ENCODE results near the gene SLC6A19. TPM values are rescaled to one million over a fixed set of nuclear protein-coding genes. Genes with fewer than 3 reads are reported as not detected.

The SLC6A19 gene
- total and polyA plus RNA-seq, 2 donors (not counting 1 experiment from before 2014, with no cell fraction given) = not detected

DNA sequence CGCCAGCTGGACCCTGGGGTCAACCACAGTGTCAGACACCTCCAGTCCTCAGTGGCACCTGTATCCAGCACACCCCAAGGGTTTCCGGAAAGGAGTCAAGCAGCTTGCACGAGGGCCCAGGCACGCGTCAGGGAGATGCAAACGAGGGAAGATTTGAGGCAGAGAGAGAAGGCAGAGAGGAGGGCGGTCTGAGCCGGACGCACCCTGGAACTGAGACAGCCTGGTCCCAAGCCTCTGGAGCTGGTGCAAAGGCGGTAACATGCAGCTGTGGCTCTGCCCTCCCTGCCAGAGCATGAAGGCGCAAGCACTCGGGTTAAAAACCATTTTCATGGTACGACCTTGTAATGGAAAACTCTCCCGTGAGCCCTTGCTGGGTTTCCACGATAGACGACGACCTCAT lies 56.0 kb downstream of the SLC6A19 start:
- H2AFZ ChIP-seq (ENCODE audit: insufficient read depth, low read depth, low read length, poor library complexity, severe bottlenecking) = no peak overlapping the region
- WGBS (ENCODE audit: insufficient coverage) = 91% methylated on average over 16 of the region's 17 CpGs
- no peaks in the 10 kb centered on the region for H3K27me3 ChIP-seq (replicated peaks in 1 of 4; ENCODE audit: control extremely low read depth in 1 of 4, control insufficient read depth in 3 of 4, insufficient read depth in 4 of 4, low read length in 3 of 4)
- no peak for TF ChIP-seq EZH2 (IDR thresholded peaks at IDR 0.05; ENCODE audit: borderline replicate concordance, insufficient read depth, low read depth, low read length, poor library complexity, severe bottlenecking)
- TF ChIP-seq CTCF (IDR thresholded peaks at IDR 0.05) = no peak
- no peak overlapping the region for H3K4me3 ChIP-seq (ENCODE audit: control extremely low read depth in 1 of 5, extremely low read depth in 1 of 5, insufficient read depth in 1 of 5, low read depth in 2 of 5, low read length in 4 of 5)
- intact Hi-C loops (cut with micrococcal nuclease) = no loop called here
- ChIA-PET POLR2A (interaction anchor here (0.5 kb wide), 1 partner anchor 163 kb away, joined by 4 read pairs; no protein-coding TSS in a partner anchor), CTCF (no interaction called here)
- Mint-ChIP-seq H3K27me3 (no peaks in the 10 kb centered on the region), H3K9me3 (ENCODE audit: insufficient read depth) (no peaks in the 10 kb centered on the region), H3K4me1 (peaks cover 4% of the 10 kb centered on the region), H3K4me3 (no peak overlapping the region), H3K27ac (no peak overlapping the region)
- H3K4me2 ChIP-seq (replicated peaks; ENCODE audit: low read depth, low read length, poor library complexity, severe bottlenecking) = no peak overlapping the region
- H3K9me3 ChIP-seq (ENCODE audit: control extremely low read depth in 1 of 3, control insufficient read depth in 2 of 3, insufficient read depth in 1 of 3, low read length in 2 of 3) = peaks cover 0 to 27% (median 0%) of the 10 kb centered on the region in 3 donors
- no peaks in the 10 kb centered on the region for H3K79me2 ChIP-seq (ENCODE audit: control insufficient read depth, insufficient read depth, low read length)
- no peaks in the 10 kb centered on the region for H4K20me1 ChIP-seq (ENCODE audit: control insufficient read depth, insufficient read depth, low read length, poor library complexity, severe bottlenecking)
- DNase-seq (no peak), ATAC-seq (ENCODE audit: low read depth) (no peak)
- no peak overlapping the region for H3K9ac ChIP-seq (ENCODE audit: low read length)
- H3K27ac ChIP-seq (ENCODE audit: low read length in 2 of 2) = no peak overlapping the region
- no peaks in the 10 kb centered on the region for H3K36me3 ChIP-seq (replicated peaks in 1 of 2; ENCODE audit: control extremely low read depth in 1 of 2, control insufficient read depth in 1 of 2, extremely low read depth in 1 of 2, insufficient read depth in 2 of 2, low read length in 1 of 2)
- H3K4me1 ChIP-seq (ENCODE audit: control insufficient read depth in 2 of 2, insufficient read depth in 2 of 2, low read length in 2 of 2) = no peaks in the 10 kb centered on the region

DNA sequence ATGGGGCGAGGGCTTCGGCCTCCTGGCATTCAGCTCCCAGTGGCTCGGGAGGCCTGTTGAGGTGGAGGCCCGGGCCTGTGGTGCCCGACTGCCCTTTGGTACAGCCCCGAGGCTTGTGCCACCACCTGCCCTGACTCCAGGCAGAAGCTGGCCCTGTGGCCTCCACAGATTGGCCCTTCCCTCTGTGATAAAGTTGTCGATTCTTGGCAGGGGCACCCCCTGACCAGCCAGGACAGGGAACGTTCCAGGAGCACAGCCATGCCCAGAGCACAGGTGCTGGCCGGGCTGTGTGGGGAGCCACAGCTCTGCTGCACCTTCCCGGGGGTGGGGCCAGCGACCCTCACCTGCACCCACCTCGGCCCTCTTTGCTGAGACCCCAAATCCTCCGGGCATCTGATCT lies 56.4 kb downstream of the SLC6A19 start:
- Histone ChIP-seq H3K79me2 (ENCODE audit: control insufficient read depth, insufficient read depth, low read length) (no peaks in the 10 kb centered on the region), H3K4me1 (ENCODE audit: control insufficient read depth in 2 of 2, insufficient read depth in 2 of 2, low read length in 2 of 2) (no peaks in the 10 kb centered on the region), H3K9ac (ENCODE audit: low read length) (no peak overlapping the region), H3K4me3 (ENCODE audit: control extremely low read depth in 1 of 5, extremely low read depth in 1 of 5, insufficient read depth in 1 of 5, low read depth in 2 of 5, low read length in 4 of 5) (no peak overlapping the region), H3K27me3 (replicated peaks in 1 of 4; ENCODE audit: control extremely low read depth in 1 of 4, control insufficient read depth in 3 of 4, insufficient read depth in 4 of 4, low read length in 3 of 4) (no peaks in the 10 kb centered on the region), H4K20me1 (ENCODE audit: control insufficient read depth, insufficient read depth, low read length, poor library complexity, severe bottlenecking) (no peaks in the 10 kb centered on the region), H3K9me3 (ENCODE audit: control extremely low read depth in 1 of 3, control insufficient read depth in 2 of 3, insufficient read depth in 1 of 3, low read length in 2 of 3) (peaks cover 0 to 31% (median 4%) of the 10 kb centered on the region in 3 donors), H3K4me2 (replicated peaks; ENCODE audit: low read depth, low read length, poor library complexity, severe bottlenecking) (no peak overlapping the region), H3K36me3 (replicated peaks in 1 of 2; ENCODE audit: control extremely low read depth in 1 of 2, control insufficient read depth in 1 of 2, extremely low read depth in 1 of 2, insufficient read depth in 2 of 2, low read length in 1 of 2) (no peaks in the 10 kb centered on the region), H2AFZ (ENCODE audit: insufficient read depth, low read depth, low read length, poor library complexity, severe bottlenecking) (no peak overlapping the region), H3K27ac (ENCODE audit: low read length in 2 of 2) (no peak overlapping the region)
- peaks cover 4% of the 10 kb centered on the region for H3K4me1 Mint-ChIP-seq
- H3K27ac Mint-ChIP-seq = no peak overlapping the region
- H3K9me3 Mint-ChIP-seq (ENCODE audit: insufficient read depth) = no peaks in the 10 kb centered on the region
- TF ChIP-seq CTCF (IDR thresholded peaks at IDR 0.05) (no peak), EZH2 (IDR thresholded peaks at IDR 0.05; ENCODE audit: borderline replicate concordance, insufficient read depth, low read depth, low read length, poor library complexity, severe bottlenecking) (no peak)
- ATAC-seq (ENCODE audit: low read depth) (no peak), DNase-seq (no peak)
- no peak overlapping the region for H3K4me3 Mint-ChIP-seq
- intact Hi-C loops (cut with micrococcal nuclease) = no loop called here
- CTCF ChIA-PET = no interaction called here
- POLR2A ChIA-PET = interaction anchor here (0.5 kb wide), 1 partner anchor 163 kb away, joined by 4 read pairs; no protein-coding TSS in a partner anchor
- WGBS (ENCODE audit: insufficient coverage) = 95% methylated on average over 13 of the region's 13 CpGs
- no peaks in the 10 kb centered on the region for H3K27me3 Mint-ChIP-seq

Measured in B cell (primary cell).